GM18505 (cell line): ENCODE measurements around the gene ZNF385C.

Experiments used
- ATAC-seq: cut with Tn5 transposase; IDR thresholded peaks from one replicate; pipeline ENCODE4 v1.9.1; 2021; ENCODE audit not compliant: unreplicated experiment
- POLR2A ChIP-seq: IDR thresholded peaks from 4 replicates; pipeline ENCODE4 v1.6.1; 2011; ENCODE audit warnings: borderline replicate concordance; ENCODE audit not compliant: insufficient read depth, insufficient read length; ENCODE audit errors: extremely low read depth

Gene ZNF385C

GRCh38 chr17:41989702-41990419 lies 108.4 kb downstream of the ZNF385C start:
- no peak for ATAC-seq
- no peak for TF ChIP-seq POLR2A

GRCh38 chr17:41988418-41988817 lies 109.9 kb downstream of the ZNF385C start:
- no peak for ATAC-seq
- no peak for TF ChIP-seq POLR2A

- TF ChIP-seq POLR2A: no peak
- ATAC-seq: no peak
These were observed 110.6 kb downstream of the ZNF385C start for GRCh38 chr17:41987642-41988041.

GRCh38 chr17:41986634-41987033 lies 111.6 kb downstream of the ZNF385C start:
- no peak for ATAC-seq
- no peak for TF ChIP-seq POLR2A

GRCh38 chr17:41985919-41986318 lies 112.4 kb downstream of the ZNF385C start:
- ATAC-seq: no peak
- no peak for TF ChIP-seq POLR2A

GRCh38 chr17:41984454-41984853 lies 113.8 kb downstream of the ZNF385C start:
- no peak for ATAC-seq
- no peak for TF ChIP-seq POLR2A

- TF ChIP-seq POLR2A: no peak
- no peak for ATAC-seq
These were observed 116.1 kb downstream of the ZNF385C start for GRCh38 chr17:41982026-41982760.

GRCh38 chr17:41977991-41978390 lies 120.3 kb downstream of the ZNF385C start:
- TF ChIP-seq POLR2A: peak; percentile 22
- ATAC-seq: no peak

GRCh38 chr17:41976142-41976768 lies 122.0 kb downstream of the ZNF385C start:
- TF ChIP-seq POLR2A: no peak
- no peak for ATAC-seq
